ENCODE results near the gene SERBP1.
"Not testable (repeated sequence)": the region's sequence is repeated elsewhere in the genome, so short reads cannot be mapped to it uniquely, and the experiment has no call there.

Gene SERBP1

GRCh38 chr1:67430358-67431155 is at the start of gene SERBP1:
TSS of gene SERBP1 (minus strand) at chr1:67430402. CDS start at chr1:67430300, 102 bp downstream.
- DNase-seq, result peak; percentile 92 to 93

GRCh38 chr1:67479146-67479891 is 49.1 kb upstream of the SERBP1 start:
- DNase-seq, result no peak

GRCh38 chr1:67476906-67477305 is 46.7 kb upstream of the SERBP1 start:
- DNase-seq, result no peak

- DNase-seq, result no peak
These were observed 45.8 kb upstream of the SERBP1 start for GRCh38 chr1:67476006-67476482.

- DNase-seq, result no peak
These were observed 41.9 kb upstream of the SERBP1 start for GRCh38 chr1:67472056-67472455.

- DNase-seq, result no peak
These were observed 39.2 kb upstream of the SERBP1 start for GRCh38 chr1:67469431-67469830.

- DNase-seq, result no peak
These were observed 38.0 kb upstream of the SERBP1 start for GRCh38 chr1:67468066-67468718.

- DNase-seq, result no peak
These were observed 35.2 kb upstream of the SERBP1 start for GRCh38 chr1:67465375-67465774.

- no peak for DNase-seq
These were observed 34.5 kb upstream of the SERBP1 start for GRCh38 chr1:67464746-67465145.

GRCh38 chr1:67464058-67464457 is 33.9 kb upstream of the SERBP1 start:
- DNase-seq, result no peak

- DNase-seq, result no peak
These were observed 33.2 kb upstream of the SERBP1 start for GRCh38 chr1:67463298-67463955.

GRCh38 chr1:67460676-67461500 is 30.7 kb upstream of the SERBP1 start:
- DNase-seq, result no peak

GRCh38 chr1:67459068-67459467 is 28.9 kb upstream of the SERBP1 start:
- DNase-seq, result no peak

- no peak for DNase-seq
These were observed 28.5 kb upstream of the SERBP1 start for GRCh38 chr1:67458663-67459062.

GRCh38 chr1:67457247-67457646 is 27.0 kb upstream of the SERBP1 start:
- DNase-seq, result no peak

- no peak for DNase-seq
These were observed 21.6 kb upstream of the SERBP1 start for GRCh38 chr1:67451815-67452214.

GRCh38 chr1:67451356-67451755 is 21.2 kb upstream of the SERBP1 start:
- no peak for DNase-seq

- no peak for DNase-seq
These were observed 16.7 kb upstream of the SERBP1 start for GRCh38 chr1:67446893-67447292.

GRCh38 chr1:67446014-67446413 is 15.8 kb upstream of the SERBP1 start:
- DNase-seq, result not testable (repeated sequence)

- DNase-seq, result no peak
These were observed 11.6 kb upstream of the SERBP1 start for GRCh38 chr1:67441739-67442281.

- peak in 1 of 2 donors; percentile 40 for DNase-seq
These were observed 11.0 kb upstream of the SERBP1 start for GRCh38 chr1:67441183-67441582.

- no peak for DNase-seq
These were observed 10.1 kb upstream of the SERBP1 start for GRCh38 chr1:67440339-67440738.
